Measurements from ENCODE around the gene RNU2-1.
"Not testable (repeated sequence)": the region's sequence is repeated elsewhere in the genome, so short reads cannot be mapped to it uniquely, and the experiment has no call there.

Gene RNU2-1

GRCh38 chr17:43216762-43217613 is 16.8 kb downstream of the RNU2-1 start:
- DNase-seq (ENCODE audit: low read depth in 2 of 2, low spot score in 1 of 2): no peak

- no peak for DNase-seq (ENCODE audit: low read depth in 2 of 2, low spot score in 1 of 2)
Measured at GRCh38 chr17:43216369-43216761, 17.4 kb downstream of the RNU2-1 start.

DNA sequence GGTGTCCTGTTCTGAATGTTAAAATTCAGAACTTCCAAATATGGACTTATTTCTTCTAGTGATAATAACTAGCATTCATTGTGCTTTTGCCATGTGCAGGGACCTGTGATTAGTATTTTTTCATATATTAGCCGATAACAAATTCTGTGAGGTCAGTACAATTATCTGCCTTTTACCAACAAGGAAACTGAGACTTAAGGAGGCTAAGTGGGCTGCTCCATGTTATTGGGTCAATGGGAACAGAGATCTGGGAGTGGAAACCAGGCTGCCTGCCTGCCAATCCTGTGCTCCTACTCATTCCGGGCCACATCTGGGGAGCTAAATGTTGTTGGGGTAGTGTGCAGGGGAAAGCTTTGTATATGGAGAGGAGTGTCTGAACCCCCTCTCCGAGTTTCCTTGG is 18.4 kb downstream of the RNU2-1 start:
- DNase-seq (ENCODE audit: low read depth in 2 of 2, low spot score in 1 of 2): no peak

DNA sequence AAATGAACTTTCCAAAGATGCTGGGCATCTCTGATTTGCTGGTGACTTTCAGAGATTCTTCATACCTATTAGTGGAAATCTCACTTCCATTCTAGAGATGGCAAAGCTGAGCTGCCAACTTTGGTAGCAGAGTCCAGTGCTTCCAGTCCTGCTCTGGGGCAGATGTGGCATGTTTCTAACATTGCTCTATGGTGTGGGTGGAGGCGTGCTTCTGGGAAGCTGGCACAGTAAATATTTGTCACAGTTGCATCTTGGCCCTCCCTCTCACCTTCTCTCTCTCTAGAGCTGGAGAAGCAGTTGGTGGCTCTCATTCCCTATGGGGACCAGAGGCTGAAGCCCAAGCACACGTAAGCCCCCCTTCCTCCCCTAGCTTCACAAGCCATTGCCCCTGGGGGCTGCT is 20.2 kb downstream of the RNU2-1 start:
- DNase-seq (ENCODE audit: low read depth in 2 of 2, low spot score in 1 of 2): no peak

DNA sequence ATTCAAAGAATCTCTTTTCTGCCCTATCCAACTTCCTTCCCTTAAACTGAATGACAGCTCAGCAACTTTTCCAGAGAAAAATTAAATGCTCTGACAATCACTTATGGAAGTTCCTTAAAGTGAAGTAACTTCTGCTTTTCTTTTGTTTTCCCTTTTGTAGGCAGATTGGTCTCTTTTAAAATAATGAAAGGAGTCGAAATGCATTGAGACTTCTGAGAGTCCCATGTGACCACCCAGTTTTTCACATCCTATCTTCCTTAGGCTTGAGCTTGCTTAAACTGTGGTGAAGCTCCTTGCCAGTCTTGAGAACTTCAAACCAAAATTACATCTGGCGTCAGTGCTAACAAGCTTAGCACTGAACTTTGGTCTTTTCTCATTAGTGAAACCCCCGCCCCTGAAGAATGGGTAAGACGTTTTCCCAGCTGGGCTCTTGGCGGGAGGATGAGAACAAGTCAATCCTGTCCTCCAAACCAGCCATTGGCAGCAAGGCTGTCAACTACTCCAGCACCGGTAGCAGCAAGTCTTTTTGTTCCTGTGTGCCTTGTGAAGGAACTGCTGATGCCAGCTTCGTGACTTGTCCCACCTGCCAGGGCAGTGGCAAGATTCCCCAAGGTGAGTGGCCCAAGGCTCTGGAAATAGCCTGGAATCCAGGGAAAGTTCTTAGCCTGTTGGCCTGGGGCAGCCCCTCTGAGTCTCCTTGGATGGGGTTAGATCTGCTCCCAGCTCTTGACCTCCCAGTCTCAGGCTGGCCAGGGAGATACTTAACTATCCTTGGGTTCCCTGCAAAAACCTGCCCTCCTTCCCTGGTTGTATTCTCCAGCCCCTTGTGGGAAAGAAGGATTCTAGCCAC is 20.9 kb downstream of the RNU2-1 start:
- DNase-seq (ENCODE audit: low read depth in 2 of 2, low spot score in 1 of 2): no peak

DNA sequence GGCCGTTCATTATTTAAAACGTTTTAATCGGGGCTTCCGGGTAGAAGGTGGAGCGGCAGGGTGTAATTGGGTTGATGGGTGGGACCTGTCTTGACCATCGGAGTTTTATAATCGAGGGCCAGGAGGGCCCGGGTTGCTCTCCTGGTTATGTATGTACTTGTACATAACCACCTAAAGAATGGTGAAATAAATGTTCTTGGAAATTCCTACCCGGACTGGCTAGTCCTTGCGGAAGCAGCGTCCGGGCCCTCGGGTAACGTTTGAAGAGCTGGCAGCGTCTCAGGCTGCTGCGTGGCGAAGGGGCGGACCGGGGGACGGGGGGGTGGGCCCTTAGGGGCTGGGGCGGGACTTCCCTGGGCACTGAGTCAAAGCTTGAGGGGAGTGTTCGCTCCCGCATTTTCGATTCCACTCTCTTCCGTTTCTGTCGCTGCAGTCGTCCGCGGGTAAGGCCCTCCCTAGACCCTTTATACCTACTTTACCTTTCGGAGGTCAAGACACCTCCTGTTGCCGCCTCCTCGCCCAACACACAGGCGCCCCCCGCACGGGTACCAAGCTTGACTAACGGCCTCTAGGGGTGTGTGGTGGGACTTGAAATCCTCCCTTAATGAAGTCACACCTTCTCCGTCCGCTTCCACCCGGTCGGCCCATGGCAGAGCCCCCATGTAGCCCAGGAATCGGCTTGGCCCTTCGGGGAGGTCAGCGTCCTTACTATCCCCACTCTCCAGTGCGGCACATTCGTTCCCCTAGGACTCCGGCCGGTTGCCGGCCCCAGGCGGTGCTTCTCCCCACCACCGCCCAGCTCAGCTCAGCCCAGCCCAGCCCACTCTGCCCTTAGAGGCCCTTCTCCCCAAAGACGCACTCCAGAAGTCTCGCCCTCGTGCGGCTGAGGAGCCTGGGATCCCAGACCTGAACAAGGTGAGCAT is 22.0 kb downstream of the RNU2-1 start, which contains the start of gene TMEM106A:
Gene TMEM106A (plus strand): TSS at position 396 of the 923 bp plus-strand sequence. CDS start 1,167 bp downstream, outside the sequence.
- peak; percentile 43 to 46 for DNase-seq (ENCODE audit: low read depth in 2 of 2, low spot score in 1 of 2)

DNA sequence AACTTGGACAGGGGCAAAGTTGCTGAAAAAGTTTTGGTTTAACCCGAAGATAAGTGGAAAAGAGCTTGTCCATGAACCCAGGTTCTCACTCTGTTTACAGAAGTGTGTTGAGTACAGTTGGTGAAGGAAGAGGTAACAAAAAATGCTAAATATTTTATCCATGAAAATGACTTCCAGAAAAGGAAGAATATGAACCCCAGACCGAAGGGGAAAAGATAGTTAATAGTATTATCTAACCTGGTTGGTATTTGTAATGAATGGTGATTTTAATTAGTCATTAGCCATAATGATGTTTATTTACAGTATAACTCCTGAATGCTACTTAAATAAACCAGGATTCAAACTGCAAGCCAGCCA is 22.7 kb downstream of the RNU2-1 start:
- no peak for DNase-seq (ENCODE audit: low read depth in 2 of 2, low spot score in 1 of 2)

DNA sequence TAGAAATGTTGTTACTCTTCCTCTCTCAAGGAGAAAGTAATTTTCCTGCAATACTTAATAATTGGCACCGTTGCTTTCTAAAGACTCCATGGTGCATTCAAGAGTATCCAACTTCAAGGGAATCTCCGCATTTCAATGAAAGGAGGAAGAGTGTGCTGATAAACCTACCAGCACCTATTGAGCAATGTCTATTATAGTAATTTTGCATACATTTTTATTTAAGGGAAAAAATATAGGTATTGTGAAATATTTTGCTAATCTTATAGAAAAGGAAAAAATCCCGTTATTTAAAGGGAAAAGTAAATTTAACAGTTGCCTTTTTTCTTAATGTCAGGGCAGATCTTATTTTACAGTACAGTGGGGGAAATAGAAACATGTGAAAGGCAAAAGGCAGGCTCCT is 23.2 kb downstream of the RNU2-1 start:
- DNase-seq (ENCODE audit: low read depth in 2 of 2, low spot score in 1 of 2): no peak

DNA sequence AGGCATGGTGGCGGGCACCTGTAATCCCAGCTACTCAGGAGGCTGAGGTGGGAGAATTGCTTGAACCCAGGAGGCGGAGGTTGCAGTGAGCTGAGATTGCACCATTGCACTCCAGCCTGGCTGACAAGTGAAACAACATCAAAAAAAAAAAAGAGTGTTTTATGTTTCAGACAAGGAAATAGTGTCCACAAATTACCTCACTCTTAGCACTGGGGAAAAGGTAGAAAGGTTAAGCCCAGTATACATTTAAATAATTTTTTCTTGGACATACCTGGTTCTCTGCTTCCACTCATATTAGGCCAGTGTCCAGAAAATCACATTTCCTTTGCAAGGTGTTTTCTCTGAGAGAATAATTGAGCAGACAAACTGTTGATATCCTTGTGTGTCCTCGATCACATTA is 30.8 kb downstream of the RNU2-1 start:
- DNase-seq (ENCODE audit: low read depth in 2 of 2, low spot score in 1 of 2): not testable (repeated sequence)

- DNase-seq (ENCODE audit: low read depth in 2 of 2, low spot score in 1 of 2): no peak
Measured at GRCh38 chr17:43200127-43200526, 33.6 kb downstream of the RNU2-1 start.

DNA sequence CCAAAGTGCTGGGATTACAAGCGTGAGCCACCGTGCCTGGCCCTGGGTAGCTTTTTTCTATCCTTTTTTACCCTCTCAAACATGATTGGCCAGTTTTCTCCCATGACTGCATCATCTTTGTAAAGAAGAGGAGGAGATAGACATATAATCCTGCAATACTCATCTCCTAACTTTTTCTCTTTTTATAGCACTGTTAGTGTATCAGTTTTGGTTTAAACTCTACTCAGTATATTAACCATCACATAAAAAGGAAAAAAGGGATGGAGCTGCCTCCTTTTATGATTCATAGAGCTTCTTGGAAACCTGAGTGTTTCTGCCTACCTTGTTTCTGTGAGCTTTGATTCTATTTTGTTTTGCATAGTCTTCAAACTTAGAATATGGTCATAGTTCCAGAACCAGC is 34.1 kb downstream of the RNU2-1 start:
- DNase-seq (ENCODE audit: low read depth in 2 of 2, low spot score in 1 of 2): no peak

DNA sequence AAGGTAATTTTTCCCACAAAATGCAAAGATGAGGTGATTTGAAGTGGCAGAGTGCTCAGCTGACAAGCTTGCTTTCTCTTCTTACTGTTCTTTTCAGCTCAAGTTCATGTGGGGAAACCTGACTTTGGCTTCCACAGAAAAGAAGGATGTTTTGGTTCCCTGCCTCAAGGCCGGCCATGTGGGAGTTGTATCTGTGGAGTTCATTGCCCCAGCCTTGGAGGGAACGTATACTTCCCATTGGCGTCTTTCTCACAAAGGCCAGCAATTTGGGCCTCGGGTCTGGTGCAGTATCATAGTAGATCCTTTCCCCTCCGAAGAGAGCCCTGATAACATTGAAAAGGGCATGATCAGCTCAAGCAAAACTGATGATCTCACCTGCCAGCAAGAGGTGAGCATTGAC is 40.5 kb downstream of the RNU2-1 start:
- no peak for DNase-seq (ENCODE audit: low read depth in 2 of 2, low spot score in 1 of 2)

- not testable (repeated sequence) for DNase-seq (ENCODE audit: low read depth in 2 of 2, low spot score in 1 of 2)
Measured at GRCh38 chr17:43186656-43187055, 47.1 kb downstream of the RNU2-1 start.

DNA sequence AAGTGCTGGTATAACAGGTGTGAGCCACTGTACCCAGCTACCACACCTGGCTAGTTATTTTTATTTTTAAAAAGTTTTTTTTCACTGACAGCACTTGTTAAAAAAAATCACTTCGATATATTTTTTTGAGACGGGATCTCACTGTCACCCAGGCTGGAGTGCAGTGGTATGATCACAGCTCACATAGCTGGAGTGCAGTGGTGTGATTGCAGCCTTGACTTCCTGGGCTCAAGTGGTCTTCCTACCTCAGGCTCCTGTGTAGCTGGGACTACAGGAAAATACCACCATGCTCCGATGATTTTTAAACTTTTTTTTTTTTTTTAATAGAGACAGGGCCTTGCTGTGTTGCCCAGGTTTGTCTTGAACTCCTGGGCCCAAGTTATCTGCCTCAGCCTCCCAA is 49.9 kb downstream of the RNU2-1 start:
- no peak for DNase-seq (ENCODE audit: low read depth in 2 of 2, low spot score in 1 of 2)

Measured in stimulated activated CD8-positive, alpha-beta memory T cell treated with anti-CD3 and anti-CD28 coated beads, Interleukin-4, amount 100 ng/mL, for 4 hours (primary cell).